ENCODE data around the gene SLC6A6. TPM values are rescaled to one million over a fixed set of nuclear protein-coding genes. Genes with fewer than 3 reads are reported as not detected.

The SLC6A6 gene
- total and polyA plus RNA-seq, 4 donors: 0.92 to 7.2 (median 2.9) TPM

DNA sequence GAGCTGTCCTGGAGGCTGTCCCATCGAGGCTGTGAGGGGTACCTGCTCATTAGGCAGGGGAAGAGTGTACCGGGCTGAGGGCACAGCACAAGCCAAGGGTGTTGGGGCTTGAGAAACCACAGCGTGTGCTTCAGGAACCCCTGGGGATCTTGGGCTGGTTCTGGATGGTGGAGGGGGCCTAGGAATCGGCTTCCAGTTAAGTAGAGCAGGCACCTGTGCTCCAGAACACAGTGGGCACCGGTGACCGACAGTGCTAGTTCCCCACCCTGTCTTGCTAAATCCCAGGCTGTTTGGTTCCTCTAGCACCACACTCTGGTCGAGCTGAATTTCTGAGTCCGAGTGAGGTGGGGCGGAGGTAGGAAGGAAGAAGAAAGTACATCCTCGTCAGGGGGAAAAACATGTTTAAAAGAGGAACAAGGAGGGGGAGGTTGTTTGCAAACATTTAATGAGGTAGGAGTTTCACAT is 29.1 kb downstream of the SLC6A6 start:
- no peak for DNase-seq (ENCODE audit: low spot score)
- no peak overlapping the region for H3K9ac ChIP-seq (ENCODE audit: low read depth in 1 of 2, low read length in 2 of 2)
- no peak overlapping the region for H3K4me3 ChIP-seq (ENCODE audit: low read depth in 1 of 3, low read length in 3 of 3)
- no peaks in the 10 kb centered on the region for H3K36me3 ChIP-seq (ENCODE audit: control insufficient read depth in 4 of 4, insufficient read depth in 3 of 4, low read depth in 1 of 4, low read length in 3 of 4)
- H3K27me3 ChIP-seq (ENCODE audit: control insufficient read depth in 4 of 4, insufficient read depth in 4 of 4, low read length in 3 of 4): no peaks in the 10 kb centered on the region
- no peak for TF ChIP-seq FOXA2 (IDR thresholded peaks at IDR 0.05)
- TF ChIP-seq, protein P1, sequence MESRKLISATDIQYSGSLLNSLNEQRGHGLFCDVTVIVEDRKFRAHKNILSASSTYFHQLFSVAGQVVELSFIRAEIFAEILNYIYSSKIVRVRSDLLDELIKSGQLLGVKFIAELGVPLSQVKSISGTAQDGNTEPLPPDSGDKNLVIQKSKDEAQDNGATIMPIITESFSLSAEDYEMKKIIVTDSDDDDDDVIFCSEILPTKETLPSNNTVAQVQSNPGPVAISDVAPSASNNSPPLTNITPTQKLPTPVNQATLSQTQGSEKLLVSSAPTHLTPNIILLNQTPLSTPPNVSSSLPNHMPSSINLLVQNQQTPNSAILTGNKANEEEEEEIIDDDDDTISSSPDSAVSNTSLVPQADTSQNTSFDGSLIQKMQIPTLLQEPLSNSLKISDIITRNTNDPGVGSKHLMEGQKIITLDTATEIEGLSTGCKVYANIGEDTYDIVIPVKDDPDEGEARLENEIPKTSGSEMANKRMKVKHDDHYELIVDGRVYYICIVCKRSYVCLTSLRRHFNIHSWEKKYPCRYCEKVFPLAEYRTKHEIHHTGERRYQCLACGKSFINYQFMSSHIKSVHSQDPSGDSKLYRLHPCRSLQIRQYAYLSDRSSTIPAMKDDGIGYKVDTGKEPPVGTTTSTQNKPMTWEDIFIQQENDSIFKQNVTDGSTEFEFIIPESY (IDR thresholded peaks at IDR 0.05): no peak
- TF ChIP-seq YY1 (IDR thresholded peaks at IDR 0.05): no peak
- no peak for TF ChIP-seq RXRA (IDR thresholded peaks at IDR 0.05)
- TF ChIP-seq FOXA1 (IDR thresholded peaks at IDR 0.05): no peak
- no peak for TF ChIP-seq GABPA (IDR thresholded peaks at IDR 0.05 in 1 of 2, conservative IDR thresholded peaks at IDR 0.05 in 1 of 2)
- 75% methylated on average over 10 of the region's 10 CpGs for WGBS
- peaks cover 0 to 20% (median 3%) of the 10 kb centered on the region in 4 donors for H3K4me1 ChIP-seq (ENCODE audit: control insufficient read depth in 4 of 4, insufficient read depth in 4 of 4, low read length in 3 of 4)
- H3K9me3 ChIP-seq (ENCODE audit: control insufficient read depth in 4 of 4, low read length in 3 of 4): no peaks in the 10 kb centered on the region
- H3K27ac ChIP-seq (ENCODE audit: low read depth in 1 of 2, low read length in 2 of 2): peak overlapping the region; percentile 72 to 77

DNA sequence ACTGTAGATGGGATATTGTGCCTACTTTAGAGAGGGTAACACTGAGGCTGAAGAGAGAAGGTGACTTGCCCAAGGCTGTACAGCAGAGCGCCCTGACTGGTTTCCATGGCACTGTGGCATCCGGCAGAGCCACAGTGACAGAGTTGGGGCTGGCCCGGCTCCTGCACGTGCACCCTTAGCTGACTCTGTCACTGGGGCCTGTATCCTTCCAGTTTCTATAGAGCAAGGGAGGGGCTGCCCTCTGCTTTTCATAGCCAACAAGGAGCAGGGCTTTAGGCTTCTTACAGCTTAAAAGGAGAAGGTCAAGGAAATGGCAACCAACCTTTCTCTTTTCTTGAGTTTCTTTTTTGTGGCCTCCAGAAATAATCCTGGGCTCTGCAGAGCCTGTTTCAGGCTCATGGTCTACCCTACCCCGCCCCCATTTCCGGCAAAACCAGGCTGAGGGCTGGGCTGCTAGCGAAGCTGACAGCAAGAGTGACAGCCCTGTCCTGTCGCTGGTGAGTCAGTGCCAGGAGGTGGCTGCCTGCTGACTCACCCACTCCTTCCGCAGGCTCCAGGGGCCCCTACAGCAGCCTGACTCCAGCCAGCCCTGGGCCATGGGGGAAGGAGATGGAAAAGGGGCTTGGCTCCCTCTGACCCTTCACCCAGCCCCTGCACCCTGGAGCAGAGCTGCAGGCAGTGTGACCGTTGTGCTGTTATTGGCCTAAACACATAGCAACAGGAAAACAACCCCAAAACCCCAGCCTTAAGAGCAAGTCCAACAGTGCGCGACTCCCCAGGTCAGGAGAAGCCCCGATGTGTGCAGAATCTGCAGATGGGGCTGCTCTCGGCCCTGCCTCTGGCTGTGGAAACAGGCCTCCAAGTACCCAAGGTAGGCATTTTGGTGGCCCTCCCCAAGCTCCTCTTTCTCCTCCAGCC is 29.8 kb downstream of the SLC6A6 start:
- no peak overlapping the region for H3K9ac ChIP-seq (ENCODE audit: low read depth in 1 of 2, low read length in 2 of 2)
- H3K4me3 ChIP-seq (ENCODE audit: low read depth in 1 of 3, low read length in 3 of 3): no peak overlapping the region
- H3K36me3 ChIP-seq (ENCODE audit: control insufficient read depth in 4 of 4, insufficient read depth in 3 of 4, low read depth in 1 of 4, low read length in 3 of 4): no peaks in the 10 kb centered on the region
- peak overlapping the region; percentile 72 to 77 for H3K27ac ChIP-seq (ENCODE audit: low read depth in 1 of 2, low read length in 2 of 2)
- WGBS: 60% methylated on average over 14 of the region's 14 CpGs
- peak; percentile 52 for DNase-seq (ENCODE audit: low spot score)
- H3K27me3 ChIP-seq (ENCODE audit: control insufficient read depth in 4 of 4, insufficient read depth in 4 of 4, low read length in 3 of 4): no peaks in the 10 kb centered on the region
- peaks cover 0 to 20% (median 5%) of the 10 kb centered on the region in 4 donors for H3K4me1 ChIP-seq (ENCODE audit: control insufficient read depth in 4 of 4, insufficient read depth in 4 of 4, low read length in 3 of 4)
- TF ChIP-seq, protein P2, sequence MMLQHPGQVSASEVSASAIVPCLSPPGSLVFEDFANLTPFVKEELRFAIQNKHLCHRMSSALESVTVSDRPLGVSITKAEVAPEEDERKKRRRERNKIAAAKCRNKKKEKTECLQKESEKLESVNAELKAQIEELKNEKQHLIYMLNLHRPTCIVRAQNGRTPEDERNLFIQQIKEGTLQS (IDR thresholded peaks at IDR 0.05): no peak
- TF ChIP-seq SP1 (IDR thresholded peaks at IDR 0.05) (peak; percentile 35), TAF1 (conservative IDR thresholded peaks at IDR 0.05) (no peak), GABPA (IDR thresholded peaks at IDR 0.05 in 1 of 2, conservative IDR thresholded peaks at IDR 0.05 in 1 of 2) (no peak), JUND (IDR thresholded peaks at IDR 0.05) (peak; percentile 67 to 89), EGR1 (IDR thresholded peaks at IDR 0.05; ENCODE audit: low read depth in 2 of 2) (no peak), RXRA (IDR thresholded peaks at IDR 0.05) (no peak), HNF4G (IDR thresholded peaks at IDR 0.05) (no peak), HNF4A (conservative IDR thresholded peaks at IDR 0.05) (no peak), FOXA2 (IDR thresholded peaks at IDR 0.05) (no peak), RAD21 (IDR thresholded peaks at IDR 0.05) (peak in 1 of 2 donors; percentile 6)
- H3K9me3 ChIP-seq (ENCODE audit: control insufficient read depth in 4 of 4, low read length in 3 of 4): no peaks in the 10 kb centered on the region

DNA sequence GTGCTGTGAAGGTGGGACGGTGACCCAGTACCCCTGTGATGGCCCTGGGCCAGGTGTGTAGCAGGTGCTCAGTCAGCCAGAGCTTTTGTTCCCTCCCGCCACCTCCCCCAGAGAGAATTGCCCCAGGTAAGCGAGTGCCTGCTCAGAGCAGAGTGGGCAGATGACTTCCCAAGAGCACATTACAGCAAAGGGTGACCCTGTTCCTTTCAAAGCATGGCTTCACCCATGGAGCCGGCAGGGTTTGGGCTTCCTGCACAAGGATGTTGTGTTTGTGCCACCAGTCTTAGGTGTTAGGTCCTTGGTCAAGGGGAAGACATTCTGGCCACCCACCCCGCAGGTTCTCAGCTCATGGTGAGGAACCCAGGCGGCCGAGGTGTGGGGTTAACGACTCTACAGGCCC is 30.7 kb downstream of the SLC6A6 start:
- Histone ChIP-seq H3K27me3 (ENCODE audit: control insufficient read depth in 4 of 4, insufficient read depth in 4 of 4, low read length in 3 of 4) (no peaks in the 10 kb centered on the region), H3K4me1 (ENCODE audit: control insufficient read depth in 4 of 4, insufficient read depth in 4 of 4, low read length in 3 of 4) (peaks cover 0 to 20% (median 5%) of the 10 kb centered on the region in 4 donors), H3K4me3 (ENCODE audit: low read depth in 1 of 3, low read length in 3 of 3) (no peak overlapping the region), H3K9ac (ENCODE audit: low read depth in 1 of 2, low read length in 2 of 2) (no peak overlapping the region), H3K9me3 (ENCODE audit: control insufficient read depth in 4 of 4, low read length in 3 of 4) (no peaks in the 10 kb centered on the region), H3K27ac (ENCODE audit: low read depth in 1 of 2, low read length in 2 of 2) (peak overlapping the region; percentile 69 to 77), H3K36me3 (ENCODE audit: control insufficient read depth in 4 of 4, insufficient read depth in 3 of 4, low read depth in 1 of 4, low read length in 3 of 4) (no peaks in the 10 kb centered on the region)
- 85% methylated on average over 8 of the region's 8 CpGs for WGBS
- no peak for DNase-seq (ENCODE audit: low spot score)
- TF ChIP-seq JUND (IDR thresholded peaks at IDR 0.05) (no peak), NR2F2 (IDR thresholded peaks at IDR 0.05) (no peak), RAD21 (IDR thresholded peaks at IDR 0.05) (no peak), YY1 (IDR thresholded peaks at IDR 0.05) (no peak), HNF4A (conservative IDR thresholded peaks at IDR 0.05) (no peak), FOXA2 (IDR thresholded peaks at IDR 0.05) (no peak)
- TF ChIP-seq, protein P3, sequence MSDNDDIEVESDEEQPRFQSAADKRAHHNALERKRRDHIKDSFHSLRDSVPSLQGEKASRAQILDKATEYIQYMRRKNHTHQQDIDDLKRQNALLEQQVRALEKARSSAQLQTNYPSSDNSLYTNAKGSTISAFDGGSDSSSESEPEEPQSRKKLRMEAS (IDR thresholded peaks at IDR 0.05): no peak

Measured in liver (tissue), 9 donors.